Hepatocyte (in vitro differentiated cells): ENCODE measurements around the gene ARAP1. TPM values are rescaled to one million over a fixed set of nuclear protein-coding genes. Genes with fewer than 3 reads are reported as not detected.

Experiments used
- DNase-seq: peaks from one replicate; pipeline ENCODE4 v3.0.0-alpha.2; 2016; ENCODE audit warnings: low spot score
- H2AFZ ChIP-seq: fragments of 200-600 bp; sonication (generic); 2 replicates; pipeline ENCODE4 v1.6.0; 2016; ENCODE audit warnings: antibody characterized with exemption, mild to moderate bottlenecking
- H3K27ac ChIP-seq: fragments of 200-600 bp; sonication (generic); 2 replicates; pipeline ENCODE4 v1.5.1; 2016; ENCODE audit warnings: mild to moderate bottlenecking
- H3K27me3 ChIP-seq: fragments of 200-600 bp; sonication (generic); 2 replicates; pipeline ENCODE4 v1.6.1; 2016
- H3K36me3 ChIP-seq: fragments of 200-600 bp; sonication (generic); replicated peaks from 2 replicates; pipeline ENCODE4 v1.5.1; 2016; ENCODE audit warnings: low read depth; ENCODE audit not compliant: insufficient read depth
- H3K4me1 ChIP-seq: fragments of 200-600 bp; sonication (generic); 2 replicates; pipeline ENCODE4 v1.5.1; 2016; ENCODE audit warnings: mild to moderate bottlenecking, moderate library complexity; ENCODE audit not compliant: insufficient read depth
- H3K4me2 ChIP-seq: fragments of 200-600 bp; sonication (generic); 2 replicates; pipeline ENCODE4 v1.6.0; 2016
- H3K4me3 ChIP-seq: fragments of 200-600 bp; sonication (generic); 2 replicates; pipeline ENCODE4 v1.5.1; 2016; ENCODE audit warnings: mild to moderate bottlenecking
- H3K79me2 ChIP-seq: fragments of 200-600 bp; sonication (generic); 2 replicates; pipeline ENCODE4 v1.6.0; 2017; ENCODE audit warnings: mild to moderate bottlenecking
- H3K9me2 ChIP-seq: fragments of 200-600 bp; sonication (generic); replicated peaks from 2 replicates; pipeline ENCODE4 v1.6.0; 2017; ENCODE audit warnings: mild to moderate bottlenecking; ENCODE audit not compliant: insufficient read depth
- H3K9me3 ChIP-seq: fragments of 200-600 bp; sonication (generic); 2 replicates; pipeline ENCODE4 v1.5.1; 2016; ENCODE audit warnings: low read depth, mild to moderate bottlenecking
- H4K20me1 ChIP-seq: fragments of 200-600 bp; sonication (generic); 2 replicates; pipeline ENCODE4 v1.6.0; 2016; ENCODE audit warnings: mild to moderate bottlenecking; ENCODE audit not compliant: insufficient read depth, poor library complexity, severe bottlenecking
- CTCF ChIP-seq: fragments of 200-600 bp; sonication (generic); IDR thresholded peaks from 2 replicates; pipeline ENCODE4 v1.5.1; 2016; ENCODE audit warnings: antibody characterized with exemption, mild to moderate bottlenecking; ENCODE audit not compliant: poor library complexity
- EZH2 ChIP-seq: fragments of 200-600 bp; sonication (generic); IDR thresholded peaks from 2 replicates; pipeline ENCODE4 v1.6.1; 2016; ENCODE audit warnings: antibody characterized with exemption, mild to moderate bottlenecking, borderline replicate concordance
- EZH2phosphoT487 ChIP-seq: fragments of 200-600 bp; sonication (generic); IDR thresholded peaks from one replicate; pipeline ENCODE4 v1.6.1; 2018; ENCODE audit warnings: antibody characterized with exemption, mild to moderate bottlenecking, low read depth, moderate library complexity; ENCODE audit not compliant: unreplicated experiment, severe bottlenecking
- WGBS: methylation state at CpG from one replicate; pipeline ENCODE4 v1.1.6; 2016; ENCODE audit warnings: low lambda C conversion rate; ENCODE audit errors: missing lambda C conversion rate; 5-methylcytosine and 5-hydroxymethylcytosine counted together
- microRNA-seq: library from miRNA; unstranded; fragments of <30 nt; microRNA quantifications from one replicate; pipeline ENCODE4, GENCODE V29; 2017
- polyA plus RNA-seq: library from polyadenylated mRNA; unstranded; fragments of >200 nt; fragmentation: Nextera tagmentation; extraction: Ambion mirVana; gene quantifications from 2 replicates; pipeline ENCODE4 v1.2.1, GENCODE V29; 2016
- small RNA-seq: library from RNA; depleted of rRNA; stranded (forward); fragments of <200 nt; gene quantifications from one replicate; pipeline ENCODE3, GENCODE V24; 2014
- total RNA-seq: library from RNA; depleted of rRNA; stranded (reverse); fragments of >200 nt; gene quantifications from 2 replicates; pipeline ENCODE4 v1.2.3, GENCODE V29; 2014

Gene ARAP1
- total and polyA plus RNA-seq, 2 experiments from 2014 or later, result 60.2 to 118 TPM

GRCh38 chr11:72635933-72636332 lies 116.3 kb downstream of the ARAP1 start:
- no peaks in the 10 kb centered on the region for H3K79me2 ChIP-seq
- no peaks in the 10 kb centered on the region for H3K9me2 ChIP-seq
- no peak overlapping the region for H2AFZ ChIP-seq
- no peaks in the 10 kb centered on the region for H3K36me3 ChIP-seq
- no peak for DNase-seq
- H3K4me3 ChIP-seq, result no peak overlapping the region
- H3K4me1 ChIP-seq, result no peaks in the 10 kb centered on the region
- no peak overlapping the region for H3K27ac ChIP-seq
- no peak overlapping the region for H3K4me2 ChIP-seq
- H3K27me3 ChIP-seq, result peaks cover 47% of the 10 kb centered on the region
- 66% methylated on average over 6 of the region's 6 CpGs for WGBS
- H4K20me1 ChIP-seq, result no peaks in the 10 kb centered on the region
- H3K9me3 ChIP-seq, result no peaks in the 10 kb centered on the region
- TF ChIP-seq EZH2phosphoT487, result no peak
- TF ChIP-seq CTCF, result no peak
- TF ChIP-seq EZH2, result no peak

- DNase-seq, result no peak
- Histone ChIP-seq H3K9me3 (no peaks in the 10 kb centered on the region), H3K4me2 (no peak overlapping the region), H4K20me1 (no peaks in the 10 kb centered on the region), H3K27ac (no peak overlapping the region), H3K36me3 (no peaks in the 10 kb centered on the region), H3K79me2 (no peaks in the 10 kb centered on the region), H3K4me3 (no peak overlapping the region), H3K4me1 (no peaks in the 10 kb centered on the region), H2AFZ (no peak overlapping the region), H3K27me3 (peaks cover 41% of the 10 kb centered on the region), H3K9me2 (no peaks in the 10 kb centered on the region)
- TF ChIP-seq EZH2phosphoT487 (no peak), EZH2 (no peak), CTCF (no peak)
- 88% methylated on average over 9 of the region's 9 CpGs for WGBS
Observed at GRCh38 chr11:72635309-72635915, 116.8 kb downstream of the ARAP1 start.

Small RNA genes lying within 50 kb of the gene (microRNA-seq; reads per million reads assigned to microRNA genes)
- gene MIR4692, result not detected

Small RNA genes lying within 50 kb of the gene (small RNA-seq; reads per million reads assigned to genes)
- gene MIR4692 (not detected), gene RF00019 (not detected)

Other genes with a start within 250 kb of the ARAP1 start
- gene PDE2A, start 78.0 kb downstream of the ARAP1 start, total RNA-seq, result 2.2 and 3.5 TPM in 2 replicates
- 0.60 and 1.1 TPM in 2 replicates for gene PDE2A, start 78.0 kb downstream of the ARAP1 start, polyA plus RNA-seq
- gene STARD10, start 41.6 kb upstream of the ARAP1 start, total RNA-seq, result 290 and 390 TPM in 2 replicates
- gene STARD10, start 41.6 kb upstream of the ARAP1 start, polyA plus RNA-seq, result 575 and 686 TPM in 2 replicates
- gene ATG16L2, start 62.0 kb upstream of the ARAP1 start, total RNA-seq, result 8.2 and 11.5 TPM in 2 replicates
- gene ATG16L2, start 62.0 kb upstream of the ARAP1 start, polyA plus RNA-seq, result 20.3 and 27.6 TPM in 2 replicates